Caki2 (cell line): ENCODE results near the gene PRKCB. TPM values are rescaled to one million over a fixed set of nuclear protein-coding genes. Genes with fewer than 3 reads are reported as not detected.
"Not testable (repeated sequence)": the region's sequence is repeated elsewhere in the genome, so short reads cannot be mapped to it uniquely, and the experiment has no call there.

ENCODE experiments used
- DNase-seq: peaks from one replicate; pipeline ENCODE4 v3.0.0-alpha.2; 2015; ENCODE audit warnings: low read depth
- in situ Hi-C: cut with HindIII; loops from 2 replicates; pipeline ENCODE4 v1.10.0; 2016; ENCODE audit warnings: low sequenced_read_pairs, low pct_unique_long_range_greater_than_20kb, mixed read lengths
- total RNA-seq: library from RNA; depleted of rRNA; stranded (reverse); fragments of >200 nt; shearing (Covaris generic); gene quantifications from 2 replicates; pipeline ENCODE4 v1.2.3, GENCODE V29; 2014; ENCODE audit warnings: low replicate concordance

PRKCB gene
- total RNA-seq, 1 experiment from 2014 or later: not detected

- no peak for DNase-seq
- in situ Hi-C loops: no loop called here
Observed at GRCh38 chr16:23895052-23895451, 59.3 kb downstream of the PRKCB start.

GRCh38 chr16:23896832-23897821 lies 61.3 kb downstream of the PRKCB start:
- DNase-seq: no peak
- in situ Hi-C loops: no loop called here

- in situ Hi-C loops: no loop called here
- DNase-seq: no peak
Observed at GRCh38 chr16:23898682-23899430, 63.1 kb downstream of the PRKCB start.

- in situ Hi-C loops: no loop called here
Observed at GRCh38 chr16:23899869-23900268, 64.1 kb downstream of the PRKCB start.

GRCh38 chr16:23900480-23901177 lies 64.8 kb downstream of the PRKCB start:
- no peak for DNase-seq
- in situ Hi-C loops: no loop called here

More at GRCh38 chr16:23899869-23900268, 64.1 kb downstream of the PRKCB start:
- DNase-seq: no peak

GRCh38 chr16:23901178-23902033 lies 65.6 kb downstream of the PRKCB start:
- in situ Hi-C loops: no loop called here
- no peak for DNase-seq

GRCh38 chr16:23902034-23902747 lies 66.4 kb downstream of the PRKCB start:
- no peak for DNase-seq
- in situ Hi-C loops: no loop called here

GRCh38 chr16:23902748-23903414 lies 67.1 kb downstream of the PRKCB start:
- in situ Hi-C loops: no loop called here
- DNase-seq: no peak

GRCh38 chr16:23905027-23905426 lies 69.2 kb downstream of the PRKCB start:
- peak; percentile 27 for DNase-seq
- in situ Hi-C loops: no loop called here

GRCh38 chr16:23907457-23907902 lies 71.7 kb downstream of the PRKCB start:
- DNase-seq: no peak
- in situ Hi-C loops: no loop called here

GRCh38 chr16:23907903-23908302 lies 72.1 kb downstream of the PRKCB start:
- DNase-seq: no peak
- in situ Hi-C loops: no loop called here

GRCh38 chr16:23908790-23909189 lies 73.0 kb downstream of the PRKCB start:
- in situ Hi-C loops: no loop called here
- DNase-seq: no peak

- no peak for DNase-seq
- in situ Hi-C loops: no loop called here
Observed at GRCh38 chr16:23909792-23910418, 74.1 kb downstream of the PRKCB start.

GRCh38 chr16:23914946-23915530 lies 79.3 kb downstream of the PRKCB start:
- no peak for DNase-seq
- in situ Hi-C loops: no loop called here

- in situ Hi-C loops: not testable (repeated sequence)
Observed at GRCh38 chr16:23916552-23916951, 80.8 kb downstream of the PRKCB start.

GRCh38 chr16:23917621-23918020 lies 81.8 kb downstream of the PRKCB start:
- no peak for DNase-seq
- in situ Hi-C loops: no loop called here

More at GRCh38 chr16:23916552-23916951, 80.8 kb downstream of the PRKCB start:
- not testable (repeated sequence) for DNase-seq
